HL-60 (cell line): ENCODE results near the gene CELF2.

Experiments used
- DNase-seq, 2 experiments: peaks; one replicate each; pipeline ENCODE4 v3.0.0-alpha.2; 2010 to 2020; ENCODE audit warnings: low read depth in 1 of 2, low spot score in 1 of 2
- H3K27ac ChIP-seq: fragments of 250-450 bp; sonication (Bioruptor Pico); replicated peaks from 2 replicates; pipeline ENCODE4 v1.5.1; 2020; ENCODE audit warnings: mild to moderate bottlenecking, moderate library complexity
- H3K27me3 ChIP-seq: fragments of 250-450 bp; sonication (Bioruptor Pico); 2 replicates; pipeline ENCODE4 v1.5.1; 2021; ENCODE audit warnings: mild to moderate bottlenecking, moderate library complexity; ENCODE audit not compliant: insufficient read depth, poor library complexity, severe bottlenecking
- H3K4me3 ChIP-seq: replicated peaks from 2 replicates; pipeline ENCODE4 v1.5.1; 2011; ENCODE audit warnings: mild to moderate bottlenecking, control low read depth, low read length; ENCODE audit not compliant: insufficient read depth
- GABPA ChIP-seq: IDR thresholded peaks from 2 replicates; pipeline ENCODE4 v1.6.1; 2012; ENCODE audit warnings: low read depth
- POLR2AphosphoS5 ChIP-seq: IDR thresholded peaks from 2 replicates; pipeline ENCODE4 v1.6.1; 2012; ENCODE audit warnings: low read depth
- SPI1 ChIP-seq: IDR thresholded peaks from 2 replicates; pipeline ENCODE4 v1.6.1; 2012; ENCODE audit warnings: low read depth, mild to moderate bottlenecking, borderline replicate concordance
- TF ChIP-seq, protein P1 (sequence below): IDR thresholded peaks from 2 replicates; pipeline ENCODE4 v1.6.1; 2012; ENCODE audit warnings: low read depth; ENCODE audit not compliant: insufficient replicate concordance
- TF ChIP-seq, protein P2 (sequence below): IDR thresholded peaks from one replicate; pipeline ENCODE4 v1.5.1; 2011; ENCODE audit warnings: low read length, control low read depth, inconsistent platforms; ENCODE audit not compliant: insufficient read depth

The CELF2 gene

DNA sequence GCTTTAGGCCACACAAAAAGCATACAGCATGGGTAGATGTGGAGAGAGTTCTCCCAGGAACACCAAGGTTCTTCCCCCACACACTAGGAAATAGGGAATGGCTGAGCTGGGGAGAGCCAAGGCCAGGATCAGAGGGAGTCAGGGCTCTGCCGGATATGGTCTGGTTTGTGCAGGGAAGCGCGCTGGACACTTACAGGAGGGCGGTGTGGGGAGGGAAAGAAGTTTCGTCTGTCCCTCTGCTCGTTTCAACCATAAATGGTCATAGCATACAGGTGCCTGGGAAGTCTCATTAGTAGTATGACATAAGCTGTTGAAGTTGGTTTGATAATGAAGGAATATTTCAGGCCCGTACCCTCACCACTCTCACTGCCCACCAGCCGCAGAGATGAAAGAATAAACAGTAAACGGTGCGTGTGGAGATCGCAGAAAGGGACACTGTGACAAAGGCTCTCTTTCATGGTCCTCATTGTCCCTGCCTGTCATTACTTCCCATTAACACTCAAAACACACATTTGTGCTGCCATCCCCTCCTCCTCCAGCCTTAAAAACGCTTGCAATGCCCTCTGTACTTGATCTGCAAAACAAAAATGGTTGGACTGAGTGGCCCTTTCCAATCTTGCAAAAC is 207.2 kb downstream of the CELF2 start:
- DNase-seq: no peak
- H3K27ac ChIP-seq: peak overlapping the region; percentile 39; the same call in 1 of the 2 replicates
- TF ChIP-seq, protein P1, sequence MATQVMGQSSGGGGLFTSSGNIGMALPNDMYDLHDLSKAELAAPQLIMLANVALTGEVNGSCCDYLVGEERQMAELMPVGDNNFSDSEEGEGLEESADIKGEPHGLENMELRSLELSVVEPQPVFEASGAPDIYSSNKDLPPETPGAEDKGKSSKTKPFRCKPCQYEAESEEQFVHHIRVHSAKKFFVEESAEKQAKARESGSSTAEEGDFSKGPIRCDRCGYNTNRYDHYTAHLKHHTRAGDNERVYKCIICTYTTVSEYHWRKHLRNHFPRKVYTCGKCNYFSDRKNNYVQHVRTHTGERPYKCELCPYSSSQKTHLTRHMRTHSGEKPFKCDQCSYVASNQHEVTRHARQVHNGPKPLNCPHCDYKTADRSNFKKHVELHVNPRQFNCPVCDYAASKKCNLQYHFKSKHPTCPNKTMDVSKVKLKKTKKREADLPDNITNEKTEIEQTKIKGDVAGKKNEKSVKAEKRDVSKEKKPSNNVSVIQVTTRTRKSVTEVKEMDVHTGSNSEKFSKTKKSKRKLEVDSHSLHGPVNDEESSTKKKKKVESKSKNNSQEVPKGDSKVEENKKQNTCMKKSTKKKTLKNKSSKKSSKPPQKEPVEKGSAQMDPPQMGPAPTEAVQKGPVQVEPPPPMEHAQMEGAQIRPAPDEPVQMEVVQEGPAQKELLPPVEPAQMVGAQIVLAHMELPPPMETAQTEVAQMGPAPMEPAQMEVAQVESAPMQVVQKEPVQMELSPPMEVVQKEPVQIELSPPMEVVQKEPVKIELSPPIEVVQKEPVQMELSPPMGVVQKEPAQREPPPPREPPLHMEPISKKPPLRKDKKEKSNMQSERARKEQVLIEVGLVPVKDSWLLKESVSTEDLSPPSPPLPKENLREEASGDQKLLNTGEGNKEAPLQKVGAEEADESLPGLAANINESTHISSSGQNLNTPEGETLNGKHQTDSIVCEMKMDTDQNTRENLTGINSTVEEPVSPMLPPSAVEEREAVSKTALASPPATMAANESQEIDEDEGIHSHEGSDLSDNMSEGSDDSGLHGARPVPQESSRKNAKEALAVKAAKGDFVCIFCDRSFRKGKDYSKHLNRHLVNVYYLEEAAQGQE: no peak
- no peak for TF ChIP-seq GABPA
- TF ChIP-seq, protein P2, sequence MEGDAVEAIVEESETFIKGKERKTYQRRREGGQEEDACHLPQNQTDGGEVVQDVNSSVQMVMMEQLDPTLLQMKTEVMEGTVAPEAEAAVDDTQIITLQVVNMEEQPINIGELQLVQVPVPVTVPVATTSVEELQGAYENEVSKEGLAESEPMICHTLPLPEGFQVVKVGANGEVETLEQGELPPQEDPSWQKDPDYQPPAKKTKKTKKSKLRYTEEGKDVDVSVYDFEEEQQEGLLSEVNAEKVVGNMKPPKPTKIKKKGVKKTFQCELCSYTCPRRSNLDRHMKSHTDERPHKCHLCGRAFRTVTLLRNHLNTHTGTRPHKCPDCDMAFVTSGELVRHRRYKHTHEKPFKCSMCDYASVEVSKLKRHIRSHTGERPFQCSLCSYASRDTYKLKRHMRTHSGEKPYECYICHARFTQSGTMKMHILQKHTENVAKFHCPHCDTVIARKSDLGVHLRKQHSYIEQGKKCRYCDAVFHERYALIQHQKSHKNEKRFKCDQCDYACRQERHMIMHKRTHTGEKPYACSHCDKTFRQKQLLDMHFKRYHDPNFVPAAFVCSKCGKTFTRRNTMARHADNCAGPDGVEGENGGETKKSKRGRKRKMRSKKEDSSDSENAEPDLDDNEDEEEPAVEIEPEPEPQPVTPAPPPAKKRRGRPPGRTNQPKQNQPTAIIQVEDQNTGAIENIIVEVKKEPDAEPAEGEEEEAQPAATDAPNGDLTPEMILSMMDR: no peak
- no peak for TF ChIP-seq POLR2AphosphoS5
- no peak for TF ChIP-seq SPI1
- no peak overlapping the region for H3K4me3 ChIP-seq
- H3K27me3 ChIP-seq: no peaks in the 10 kb centered on the region

DNA sequence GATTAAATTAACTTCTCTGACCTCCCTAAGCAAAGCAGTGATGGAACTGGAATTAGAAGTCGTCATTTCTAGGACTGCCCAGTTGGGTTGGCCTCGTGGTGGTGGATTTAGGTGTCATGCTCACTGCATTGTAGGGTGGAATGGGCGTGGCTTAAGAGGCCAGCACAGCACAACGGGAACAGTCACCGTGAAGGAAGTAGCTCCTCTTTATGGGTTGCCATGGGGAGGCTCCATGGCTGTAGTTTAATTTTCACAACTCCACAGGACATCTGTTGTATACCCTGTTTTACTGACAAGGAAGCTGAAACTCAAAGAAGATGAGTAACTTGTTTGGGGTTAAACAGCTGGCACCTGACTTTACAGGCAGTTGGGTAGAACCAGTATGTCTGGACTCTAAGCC is 208.3 kb downstream of the CELF2 start:
- H3K27ac ChIP-seq: peak overlapping the region; percentile 71
- peak; percentile 70 to 84 for DNase-seq
- no peak overlapping the region for H3K4me3 ChIP-seq
- H3K27me3 ChIP-seq: no peaks in the 10 kb centered on the region
- TF ChIP-seq, protein P1: no peak
- peak; percentile 44 for TF ChIP-seq POLR2AphosphoS5
- TF ChIP-seq, protein P2: no peak

DNA sequence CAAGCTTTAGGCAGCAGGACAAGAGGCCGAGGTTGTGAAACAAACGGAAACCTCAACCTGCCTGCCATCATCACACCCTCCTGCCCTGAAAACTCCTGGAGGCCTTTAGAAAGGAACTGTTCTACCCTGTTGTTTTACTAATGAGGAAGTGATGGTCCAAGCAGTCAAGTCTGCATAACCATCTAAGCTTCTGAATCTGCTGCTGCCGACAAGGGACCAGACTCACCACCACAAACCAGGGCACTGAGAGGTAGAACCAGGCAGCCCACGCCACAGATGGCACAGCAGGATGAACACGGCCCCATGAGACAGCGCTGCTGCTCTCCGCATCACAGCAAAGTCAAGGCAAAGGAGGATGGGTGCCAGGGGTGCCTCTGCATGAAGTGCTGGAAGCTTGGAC is 209.4 kb downstream of the CELF2 start:
- no peak overlapping the region for H3K4me3 ChIP-seq
- TF ChIP-seq GABPA (no peak), SPI1 (peak; percentile 85), POLR2AphosphoS5 (no peak; the same call in 1 of the 2 replicates)
- TF ChIP-seq, protein P1: no peak
- TF ChIP-seq, protein P2: no peak
- peak; percentile 27 to 46 for DNase-seq
- no peaks in the 10 kb centered on the region for H3K27me3 ChIP-seq
- peak overlapping the region; percentile 71 for H3K27ac ChIP-seq
